GM11168 (cell line): ENCODE measurements around the gene TLNRD1.

Source experiments
- in situ Hi-C: fragments of 300-500 bp; cut with MboI; formaldehyde crosslinking; loops from one replicate; pipeline ENCODE4 v1.12.0; 2022; ENCODE audit warnings: low sequenced_read_pairs; ENCODE audit not compliant: unreplicated experiment

The TLNRD1 gene

GRCh38 chr15:81000624-81001151, at the start of gene TLNRD1:
Gene TLNRD1, plus strand, starts transcription at chr15:81000923. Its CDS starts 1,349 bp downstream, at chr15:81002272.
- in situ Hi-C loops: no loop called here

DNA sequence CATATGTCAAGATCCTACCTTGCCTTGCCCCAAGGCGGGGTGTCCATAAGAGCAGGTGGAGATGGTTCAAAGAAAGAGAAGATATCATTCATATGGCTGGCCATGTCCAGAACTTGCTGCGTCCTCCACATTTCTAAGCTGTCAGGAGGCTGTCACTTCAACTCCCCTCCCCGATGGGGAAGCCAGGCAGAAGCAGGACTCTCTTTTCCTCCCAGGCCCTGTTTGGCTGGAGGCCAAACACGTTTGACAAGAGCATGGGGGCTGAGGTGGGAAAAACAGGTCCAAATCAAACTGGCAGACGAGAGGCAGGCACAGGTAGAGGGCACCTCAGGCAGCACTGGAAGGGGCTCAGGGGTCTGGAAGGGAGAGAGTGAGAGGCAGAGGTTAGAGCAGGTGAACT, 48.8 kb upstream of the TLNRD1 start:
- in situ Hi-C loops: loop anchor here (25.0 kb wide), 1 partner anchor 490 kb away; no protein-coding TSS in a partner anchor

DNA sequence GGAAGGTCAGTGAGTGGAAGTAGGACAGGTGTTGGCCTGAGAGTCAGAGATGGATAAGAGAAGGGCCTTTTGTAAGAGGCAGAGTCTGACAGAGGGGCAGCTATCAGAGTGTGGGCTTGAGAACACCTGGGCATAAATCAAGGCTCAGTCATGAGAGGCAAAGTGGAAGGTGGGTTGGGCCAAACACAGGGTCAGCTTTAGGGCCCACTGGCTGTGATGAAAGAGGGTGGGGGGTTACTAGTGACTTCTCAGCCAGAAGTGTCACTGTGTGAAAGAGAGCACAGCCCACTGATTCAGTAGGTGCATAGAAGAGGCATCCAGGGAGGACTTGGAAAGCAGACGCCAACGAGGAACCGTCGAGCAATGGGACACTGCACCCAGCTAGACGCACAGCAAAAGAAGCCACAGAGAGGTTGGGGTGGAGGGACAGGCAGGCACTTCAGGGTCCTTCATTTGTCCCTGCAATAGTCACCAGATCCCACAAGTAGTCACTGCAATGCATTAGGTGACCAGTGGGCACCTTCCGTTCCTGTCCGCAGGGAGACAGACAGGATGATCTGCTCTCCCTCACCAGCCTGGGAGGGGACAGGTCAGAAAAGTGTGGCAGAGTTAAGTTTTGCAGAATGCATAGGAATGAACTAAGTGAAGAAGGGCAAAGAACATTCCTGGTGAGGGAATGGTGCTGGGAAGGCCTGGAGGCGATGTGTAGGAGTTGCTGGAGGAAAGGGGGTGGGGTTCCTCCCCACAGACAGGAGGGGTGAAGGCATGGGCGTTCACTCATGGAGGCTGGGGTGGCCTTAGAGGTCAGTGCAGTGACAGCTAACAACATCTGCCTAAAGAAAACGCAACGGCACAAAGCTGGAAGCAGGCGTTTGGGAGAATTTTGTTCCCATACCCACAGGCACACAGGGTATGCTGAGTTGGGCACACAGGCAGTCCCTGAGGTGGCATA, 47.4 kb upstream of the TLNRD1 start:
- in situ Hi-C loops: loop anchor here (25.0 kb wide), 1 partner anchor 491 kb away; no protein-coding TSS in a partner anchor

- in situ Hi-C loops: loop anchor here (25.0 kb wide), 1 partner anchor 492 kb away; no protein-coding TSS in a partner anchor
Observed at GRCh38 chr15:80953953-80954778, 46.6 kb upstream of the TLNRD1 start.

- in situ Hi-C loops: loop anchor here (25.0 kb wide), 1 partner anchor 494 kb away; no protein-coding TSS in a partner anchor
Observed at GRCh38 chr15:80955571-80956452, 44.9 kb upstream of the TLNRD1 start.

DNA sequence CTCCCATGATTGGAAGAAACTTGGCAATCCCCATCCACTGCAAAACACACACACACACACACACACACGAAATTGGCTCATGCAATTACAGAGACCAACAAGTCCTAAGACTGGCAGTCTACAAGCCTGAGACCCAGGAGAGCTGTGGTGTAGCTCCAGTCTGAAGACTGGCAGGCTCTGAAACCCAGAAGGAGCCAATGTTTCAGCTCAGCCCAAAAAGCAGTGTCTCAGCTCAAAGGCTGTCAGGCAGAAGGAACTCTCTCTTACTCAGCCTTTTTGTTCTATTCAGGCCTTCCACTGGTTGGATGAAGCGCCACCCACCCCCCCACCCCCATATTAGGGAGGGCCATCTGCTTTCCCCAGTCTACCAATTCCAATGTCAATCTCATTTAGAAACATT, 43.2 kb upstream of the TLNRD1 start:
- in situ Hi-C loops: loop anchor here (25.0 kb wide), 1 partner anchor 495 kb away; no protein-coding TSS in a partner anchor

DNA sequence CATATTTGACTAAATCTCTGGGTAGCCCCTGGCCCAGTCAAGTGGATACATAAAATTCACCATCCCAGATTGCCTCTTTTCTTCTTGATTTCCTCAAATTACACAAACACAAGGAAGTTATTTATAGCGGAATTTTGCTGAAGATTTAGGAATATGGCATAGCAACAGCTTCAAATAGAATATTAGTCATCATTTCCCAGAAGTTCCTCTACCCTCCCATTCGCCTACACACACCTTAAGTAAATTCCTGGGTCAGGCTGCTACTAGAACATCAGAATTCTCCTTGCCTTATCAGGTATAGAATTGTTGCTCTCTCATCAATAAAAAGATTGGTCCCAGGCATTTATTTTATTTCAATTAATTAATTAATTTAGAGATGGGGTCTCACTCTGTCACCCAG, 42.7 kb upstream of the TLNRD1 start:
- in situ Hi-C loops: loop anchor here (25.0 kb wide), 1 partner anchor 496 kb away; no protein-coding TSS in a partner anchor

DNA sequence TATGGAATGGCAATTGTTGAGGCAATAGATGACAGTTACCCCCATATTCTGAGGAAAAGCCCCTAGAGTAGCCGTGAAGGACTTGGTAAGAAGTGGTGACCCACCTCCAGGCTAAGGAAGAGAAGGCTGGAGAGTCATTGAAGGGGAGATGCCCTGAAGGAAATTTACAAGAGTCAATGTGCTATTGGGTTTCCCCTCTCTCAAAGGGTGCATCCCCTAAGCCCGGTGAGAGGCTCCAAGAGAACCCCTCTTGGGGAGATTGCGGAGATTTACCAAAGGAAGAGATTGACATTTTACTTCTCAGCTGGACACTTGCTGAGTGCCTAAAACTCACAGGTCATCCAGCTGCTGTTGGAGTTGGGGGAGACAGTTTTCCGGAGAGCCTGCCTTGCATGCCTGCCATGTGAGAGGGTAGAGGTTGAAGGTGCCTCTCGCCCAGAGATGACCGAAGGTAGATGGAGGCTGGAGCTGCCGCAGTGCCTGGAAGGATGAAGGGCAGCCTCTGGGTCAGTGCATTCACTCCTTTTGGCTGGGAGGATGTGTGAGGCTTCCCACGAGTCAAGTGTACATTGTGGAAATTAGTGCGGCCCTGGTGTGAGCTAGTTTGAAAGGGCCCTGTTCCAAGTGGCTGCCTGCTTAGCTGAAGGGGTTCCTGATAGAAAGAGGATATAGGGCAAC, 41.8 kb upstream of the TLNRD1 start:
- in situ Hi-C loops: loop anchor here (25.0 kb wide), 1 partner anchor 497 kb away; no protein-coding TSS in a partner anchor

GRCh38 chr15:80965454-80965853, 35.3 kb upstream of the TLNRD1 start:
- in situ Hi-C loops: loop anchor here (25.0 kb wide), 1 partner anchor 503 kb away; no protein-coding TSS in a partner anchor

- in situ Hi-C loops: loop anchor here (25.0 kb wide), 1 partner anchor 504 kb away; no protein-coding TSS in a partner anchor
Observed at GRCh38 chr15:80966431-80967197, 34.1 kb upstream of the TLNRD1 start.

DNA sequence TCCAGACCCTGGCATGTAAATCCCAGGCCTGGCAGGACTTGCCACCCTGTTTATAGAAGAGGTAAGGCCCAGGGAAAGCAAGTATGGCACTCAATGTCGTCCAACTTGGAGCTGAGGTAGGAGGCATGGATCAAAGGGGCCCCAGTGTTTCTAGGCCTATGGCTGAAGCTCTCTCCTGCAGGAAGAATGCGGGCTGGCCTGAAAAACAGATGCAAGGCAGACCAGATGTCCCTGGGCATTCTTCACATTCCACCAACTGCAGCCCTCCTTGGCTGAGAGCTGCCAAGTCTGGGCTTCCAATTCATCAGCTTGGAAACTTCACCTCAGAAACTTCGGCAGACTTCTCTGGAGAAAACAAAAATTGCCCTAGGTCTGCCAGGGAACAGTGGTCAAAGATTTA, 33.3 kb upstream of the TLNRD1 start:
- in situ Hi-C loops: loop anchor here (25.0 kb wide), 1 partner anchor 505 kb away; no protein-coding TSS in a partner anchor

DNA sequence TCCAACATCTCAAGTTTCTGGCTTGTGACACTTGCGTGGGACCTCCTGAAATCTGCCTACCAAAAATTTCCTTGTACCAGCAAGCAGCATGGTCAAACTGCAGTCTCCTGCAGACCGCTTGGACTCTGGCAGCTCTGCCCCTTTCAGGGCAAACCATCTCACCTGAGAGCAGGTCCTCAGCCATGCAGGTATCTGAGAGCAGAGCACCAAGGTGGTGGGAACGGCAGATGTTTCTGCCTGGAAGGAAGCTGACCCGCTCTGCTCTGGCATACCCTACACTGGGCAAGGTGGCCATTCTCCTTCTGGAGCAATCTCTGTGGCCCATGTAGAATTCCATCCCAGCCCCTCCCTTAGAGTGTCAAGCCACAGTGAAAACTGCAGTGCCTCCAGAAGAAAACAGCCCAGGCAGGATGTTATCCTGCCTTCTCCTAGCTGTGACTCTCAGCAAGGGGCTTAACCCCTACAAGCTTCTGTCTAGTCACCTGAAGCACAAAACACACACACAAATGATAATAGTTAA, 32.7 kb upstream of the TLNRD1 start:
- in situ Hi-C loops: loop anchor here (25.0 kb wide), 1 partner anchor 506 kb away; no protein-coding TSS in a partner anchor

DNA sequence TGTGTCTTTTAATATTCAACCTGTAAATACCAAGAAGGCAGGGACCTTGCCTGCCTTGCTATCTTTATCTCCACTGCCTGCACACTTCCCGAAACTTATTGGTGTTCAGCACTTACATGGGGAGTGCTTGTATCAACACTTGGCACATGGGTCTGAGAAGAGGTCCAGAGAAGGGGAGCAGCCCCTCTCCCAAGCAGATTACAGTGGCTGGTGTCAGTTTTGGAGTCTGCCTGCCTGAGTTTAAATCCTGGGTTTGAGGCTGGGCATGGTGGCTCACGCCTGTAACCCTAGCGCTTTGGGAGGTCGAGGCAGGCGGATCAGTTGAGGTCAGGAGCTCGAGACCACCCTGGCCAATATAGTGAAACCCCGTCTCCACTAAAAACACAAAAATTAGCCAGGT, 31.4 kb upstream of the TLNRD1 start:
- in situ Hi-C loops: loop anchor here (25.0 kb wide), 1 partner anchor 507 kb away; no protein-coding TSS in a partner anchor

DNA sequence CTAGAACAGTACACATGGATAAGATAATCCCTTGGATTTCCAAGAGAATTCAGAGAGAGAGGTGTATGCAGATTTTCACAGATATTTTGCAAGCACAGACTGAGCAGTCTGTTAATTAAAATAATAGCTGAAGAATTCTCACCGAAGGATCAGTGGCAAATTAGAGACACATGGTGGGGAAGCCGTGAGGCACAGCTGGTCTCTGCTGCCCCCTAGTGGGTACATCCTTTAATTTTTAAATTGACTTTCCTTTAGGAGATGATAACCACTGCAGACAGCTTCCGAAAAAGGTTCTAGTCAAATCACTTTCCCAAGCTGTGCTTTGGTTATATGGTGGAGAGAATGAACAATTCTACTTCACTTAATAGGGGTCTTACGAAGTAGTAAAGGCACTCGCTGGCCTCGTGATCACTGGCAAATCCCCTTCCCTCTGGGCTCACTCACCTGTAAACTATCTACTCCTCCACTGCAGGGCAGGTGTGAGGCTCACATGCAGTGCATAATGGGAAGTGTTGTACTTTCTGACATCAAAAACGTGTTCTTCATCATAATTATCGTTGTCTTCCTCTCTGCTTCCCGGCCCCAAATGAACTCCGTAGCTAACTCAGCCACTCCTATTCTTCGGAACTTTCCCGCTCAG, 30.6 kb upstream of the TLNRD1 start:
- in situ Hi-C loops: loop anchor here (25.0 kb wide), 1 partner anchor 508 kb away; no protein-coding TSS in a partner anchor

DNA sequence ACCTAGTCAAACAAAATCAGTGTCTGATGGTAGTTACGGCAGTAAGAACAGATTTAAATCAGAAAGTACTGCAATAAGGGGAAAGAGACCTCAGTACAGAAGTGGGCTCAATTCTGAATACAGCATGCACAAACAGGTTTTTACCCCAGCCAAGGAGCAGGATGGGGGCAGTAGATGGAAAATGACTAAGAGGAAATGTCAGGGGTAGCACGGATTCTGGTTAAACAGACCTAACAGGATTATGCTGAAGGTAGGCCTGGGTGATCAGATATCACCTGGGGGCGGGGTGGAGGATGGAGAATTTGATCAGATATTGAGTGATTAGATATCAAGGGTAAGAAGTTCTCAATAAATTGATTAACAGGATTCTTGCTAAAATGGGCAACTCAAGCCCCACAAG, 30.1 kb upstream of the TLNRD1 start:
- in situ Hi-C loops: loop anchor here (25.0 kb wide), 1 partner anchor 508 kb away; no protein-coding TSS in a partner anchor

DNA sequence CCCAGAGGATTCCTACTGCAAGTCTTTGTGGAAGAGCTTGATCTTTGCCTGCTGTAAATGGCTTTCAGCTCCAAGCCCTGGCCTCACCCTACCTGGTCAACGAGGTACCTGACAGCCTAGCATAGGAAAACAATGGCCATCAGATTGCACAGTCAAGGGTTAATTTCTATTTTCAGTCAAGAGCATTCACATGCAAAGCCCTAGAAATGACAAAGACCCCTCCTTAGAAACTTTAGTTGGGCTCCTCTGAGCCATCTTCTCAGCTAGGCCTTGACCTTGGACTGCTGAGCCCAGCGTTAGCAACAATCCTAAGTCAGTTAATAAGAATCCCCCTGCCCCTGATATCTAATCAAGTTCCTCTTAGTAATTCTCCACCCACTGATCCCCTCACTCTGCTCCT, 29.6 kb upstream of the TLNRD1 start:
- in situ Hi-C loops: loop anchor here (25.0 kb wide), 1 partner anchor 509 kb away; no protein-coding TSS in a partner anchor

- in situ Hi-C loops: loop anchor here (25.0 kb wide), 1 partner anchor 510 kb away; no protein-coding TSS in a partner anchor
Observed at GRCh38 chr15:80972276-80972675, 28.4 kb upstream of the TLNRD1 start.
